K562 (cell line): Measurements from ENCODE around the gene NPC1. TPM values are rescaled to one million over a fixed set of nuclear protein-coding genes. Genes with fewer than 3 reads are reported as not detected.

Experiments used
- ATAC-seq: fragments of 200-7000 bp; cut with Tn5 transposase; 3 replicates; pipeline ENCODE4 v1.9.1; 2020; ENCODE audit warnings: moderate library complexity
- BruUV-seq: library from RNA; stranded (reverse); fragments of 400-500 nt; replicated peaks from 2 replicates; lab custom pipeline; 2021; lab: Mats Ljungman, UMichigan
- CTCF ChIA-PET: fragments of 300-600 bp; formaldehyde crosslinking; extraction: SDS; loops from one replicate; lab custom pipeline; 2021; ENCODE audit warnings: low intra/inter-chr PET ratio; lab: Yijun Ruan, JAX
- POLR2A ChIA-PET: fragments of 300-600, 350-650 bp; sonication (Branson Sonifier 250); formaldehyde crosslinking; extraction: SDS; loops from one replicate; lab custom pipeline; 2021; ENCODE audit warnings: antibody characterized with exemption, inconsistent platforms; lab: Yijun Ruan, JAX
- DNase-seq, 4 experiments: peaks; one replicate each; pipeline versions ENCODE4 v3.0.0 to v3.0.0-alpha.2; 2011 to 2018; ENCODE audit warnings: low spot score in 3 of 4, mixed read lengths in 3 of 4; ENCODE audit errors: extremely low read depth in 1 of 4
- FAIRE-seq: peaks from 2 replicates; lab custom pipeline; 2011; peaks lifted over from hg19 to GRCh38; lab: Jason Lieb, UNC
- H2AFZ ChIP-seq: 2 replicates; pipeline ENCODE4 v1.6.0; 2011; ENCODE audit warnings: low read depth, low read length, control low read depth, inconsistent platforms
- H3K27ac ChIP-seq: fragments of 200-600 bp; 3 replicates; pipeline ENCODE4 v1.8.0; 2011; ENCODE audit warnings: low read depth, mild to moderate bottlenecking, control low read depth, inconsistent platforms, low read length, moderate library complexity, mixed read lengths; ENCODE audit errors: extremely low read depth
- H3K27me3 ChIP-seq, 2 experiments: fragments of 300-600 bp in 1 of 2; 2 replicates in 1 of 2; 3 replicates in 1 of 2; pipeline versions ENCODE4 v1.6.0 to v1.8.0; 2011; ENCODE audit warnings: inconsistent platforms in 2 of 2, low read length in 2 of 2, mild to moderate bottlenecking in 1 of 2, mixed read lengths in 1 of 2, moderate library complexity in 1 of 2; ENCODE audit not compliant: control insufficient read depth in 2 of 2, insufficient read depth in 2 of 2
- H3K36me3 ChIP-seq: fragments of 300-600 bp; 3 replicates; pipeline ENCODE4 v1.8.0; 2011; ENCODE audit warnings: mild to moderate bottlenecking, low read length, inconsistent platforms; ENCODE audit not compliant: control insufficient read depth, insufficient read depth
- H3K4me1 ChIP-seq, 2 experiments: fragments of 200-600 bp in 1 of 2; replicated peaks in 1 of 2; 2 replicates in 1 of 2; 3 replicates in 1 of 2; pipeline versions ENCODE4 v1.5.1 to v1.8.0; 2011; ENCODE audit warnings: inconsistent platforms in 2 of 2, low read length in 2 of 2, mild to moderate bottlenecking in 1 of 2, mixed read lengths in 1 of 2, moderate library complexity in 1 of 2; ENCODE audit not compliant: control insufficient read depth in 2 of 2, insufficient read depth in 2 of 2
- H3K4me2 ChIP-seq: 2 replicates; pipeline ENCODE4 v1.6.1; 2011; ENCODE audit warnings: low read length, control low read depth, inconsistent platforms, mixed read lengths; ENCODE audit not compliant: insufficient read depth
- H3K4me3 ChIP-seq: fragments of 200-600 bp; sonication (generic), shearing (Covaris generic); 2 replicates; pipeline ENCODE4 v1.5.1; 2016; ENCODE audit warnings: control low read depth, inconsistent platforms
- H3K79me2 ChIP-seq: fragments of 200-600 bp; 3 replicates; pipeline ENCODE4 v1.8.0; 2011; ENCODE audit warnings: low read length, inconsistent platforms; ENCODE audit not compliant: control insufficient read depth, insufficient read depth
- H3K9ac ChIP-seq, 2 experiments: 2 replicates each; pipeline versions ENCODE4 v1.6.0 to v1.6.1; 2011; ENCODE audit warnings: low read depth in 2 of 2, low read length in 2 of 2, control low read depth in 1 of 2, inconsistent platforms in 1 of 2, mild to moderate bottlenecking in 1 of 2, mixed read lengths in 1 of 2; ENCODE audit not compliant: insufficient read depth in 1 of 2
- H3K9me1 ChIP-seq: one replicate; pipeline ENCODE4 v1.6.0; 2011; ENCODE audit warnings: inconsistent platforms, mild to moderate bottlenecking, low read length, moderate library complexity; ENCODE audit not compliant: control insufficient read depth, insufficient read depth
- H3K9me3 ChIP-seq: replicated peaks from 2 replicates; pipeline ENCODE4 v1.5.1; 2011; ENCODE audit warnings: low read depth, low read length, inconsistent platforms; ENCODE audit not compliant: control insufficient read depth, insufficient read depth
- H4K20me1 ChIP-seq: replicated peaks from 2 replicates; pipeline ENCODE4 v1.6.1; 2011; ENCODE audit warnings: low read length, inconsistent platforms, mixed read lengths; ENCODE audit not compliant: control insufficient read depth, insufficient read depth
- BCOR ChIP-seq: fragments of 450-650 bp; IDR thresholded peaks from 2 replicates; pipeline ENCODE4 v1.6.1; 2016
- ETV5 ChIP-seq: sonication (generic); formaldehyde crosslinking; IDR thresholded peaks from 2 replicates; pipeline ENCODE4 v1.4.0; 2020; ENCODE audit warnings: low read depth, mild to moderate bottlenecking, missing genetic modification reagents
- FIP1L1 ChIP-seq: fragments of 200-400 bp; formaldehyde crosslinking; IDR thresholded peaks from 2 replicates; pipeline ENCODE4 v1.6.1; 2018; ENCODE audit warnings: mild to moderate bottlenecking, low read depth, low read length; ENCODE audit not compliant: poor library complexity, severe bottlenecking
- HDAC1 ChIP-seq, 2 experiments: fragments of 450-650 bp; IDR thresholded peaks; 2 replicates each; pipeline ENCODE4 v1.6.1; 2016 to 2017; ENCODE audit warnings: inconsistent platforms in 1 of 2, mild to moderate bottlenecking in 1 of 2, moderate library complexity in 1 of 2
- MIER1 ChIP-seq: fragments of 450-650 bp; IDR thresholded peaks from 2 replicates; pipeline ENCODE4 v1.6.1; 2016; ENCODE audit warnings: antibody characterized with exemption, mild to moderate bottlenecking, low read depth
- NKRF ChIP-seq: fragments of 450-650 bp; IDR thresholded peaks from 2 replicates; pipeline ENCODE4 v1.6.1; 2016; ENCODE audit warnings: borderline replicate concordance
- SAFB2 ChIP-seq: fragments of 200-400 bp; formaldehyde crosslinking; IDR thresholded peaks from 2 replicates; pipeline ENCODE4 v1.6.1; 2018; ENCODE audit warnings: borderline replicate concordance, low read length, low read depth, moderate library complexity; ENCODE audit not compliant: severe bottlenecking
- SETDB1 ChIP-seq: IDR thresholded peaks from one replicate; pipeline ENCODE4 v1.6.1; 2012; ENCODE audit warnings: low read length, control low read depth, inconsistent platforms
- XRCC4 ChIP-seq: IDR thresholded peaks from one replicate; pipeline ENCODE4 v1.6.1; 2011; ENCODE audit not compliant: insufficient read depth, insufficient read length; ENCODE audit errors: extremely low read depth
- ZNF282 ChIP-seq: sonication (generic); formaldehyde crosslinking; IDR thresholded peaks from 2 replicates; pipeline ENCODE4 v1.8.1; 2023; ENCODE audit warnings: missing genetic modification reagents
- WGBS: fragments of 100-300 bp; shearing (Covaris generic); methylation state at CpG from one replicate; pipeline ENCODE4 v1.1.6; 2016; ENCODE audit warnings: low coverage, mixed read lengths; ENCODE audit not compliant: insufficient coverage; ENCODE audit errors: missing lambda C conversion rate; 5-methylcytosine and 5-hydroxymethylcytosine counted together
- in situ Hi-C: fragments of 300-500 bp; cut with MboI; formaldehyde crosslinking; loops from 4 replicates; pipeline ENCODE4 v1.15.0; 2018; ENCODE audit warnings: inconsistent platforms, mixed read lengths
- intact Hi-C: fragments of 100-400 bp; cut with micrococcal nuclease; formaldehyde crosslinking; loops from 2 replicates; pipeline ENCODE4 v1.14.2; 2022
- polyA plus RNA-seq, 8 experiments: library from polyadenylated mRNA; depleted of rRNA in 4 of 8; stranded (reverse) in 5 of 8; unstranded in 3 of 8; fragments of >200 nt; fragmentation: Nextera tagmentation in 2 of 8; fragmentation: Illumina TruSeq in 1 of 8; extraction: Ambion mirVana in 2 of 8; extraction: Trizol in 1 of 8; gene quantifications; 2 replicates each; pipeline versions ENCODE4 v1.2.1 to v1.2.3, GENCODE V29; 2011 to 2014; ENCODE audit warnings: inconsistent platforms in 1 of 8, missing spikeins in 1 of 8
- total RNA-seq, 7 experiments: library from RNA; depleted of rRNA in 6 of 7; stranded (reverse); fragments of >200 nt in 6 of 7; fragmentation: Illumina TruSeq in 2 of 7; extraction: Trizol in 2 of 7; gene quantifications; 2 replicates each; pipeline versions ENCODE4 v1.2.1 to v1.2.3, GENCODE V29; 2011 to 2021; ENCODE audit warnings: low replicate concordance in 1 of 7

Gene NPC1
- total and polyA plus RNA-seq, 9 of the 15 experiments (the other 6 are each of a cell fraction or from before 2014, with no cell fraction given) = 17.1 to 45.9 (median 27.6) TPM

DNA sequence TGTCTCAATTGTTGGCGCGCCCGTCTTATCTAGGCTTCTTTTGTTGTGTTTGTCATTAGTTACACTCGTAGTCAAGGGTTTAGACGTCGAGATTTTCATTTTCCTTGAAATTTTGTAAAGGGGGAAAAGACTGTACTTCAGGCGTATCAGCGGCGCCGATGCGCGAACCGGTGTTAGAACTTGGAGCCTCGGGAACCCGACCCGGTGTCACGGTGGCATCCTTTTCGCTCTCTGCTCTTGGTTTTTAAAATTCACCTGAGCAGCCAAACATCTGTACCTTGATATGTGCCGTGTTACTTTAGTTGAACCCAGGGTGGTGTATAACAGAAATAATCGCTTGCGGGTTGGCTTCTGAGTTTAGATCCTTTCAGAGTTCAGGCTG, 82.4 kb downstream of the NPC1 start:
- Histone ChIP-seq H3K4me3 (peak overlapping the region; percentile 84), H3K36me3 (peaks cover 33% of the 10 kb centered on the region), H3K9ac (peak overlapping the region; percentile 84 to 92), H3K9me3 (no peaks in the 10 kb centered on the region), H3K79me2 (peaks cover 18% of the 10 kb centered on the region), H3K27me3 (no peaks in the 10 kb centered on the region), H3K4me2 (peak overlapping the region; percentile 89), H3K27ac (peak overlapping the region; percentile 70), H4K20me1 (0 out of 2 replicates have a peak, but pooled peaks cover 3% of the 10 kb centered on the region), H2AFZ (peak overlapping the region; percentile 84), H3K4me1 (peaks cover 20 to 21% of the 10 kb centered on the region in 2 experiments; a peak in 4 of 5 replicates), H3K9me1 (peaks cover 3% of the 10 kb centered on the region)
- FAIRE-seq = no peak
- ATAC-seq = no peak
- POLR2A ChIA-PET = interaction anchor here (0.6 to 1.6 kb wide), 2 partner anchors 12 to 138 kb away, joined by 3 to 5 read pairs; no protein-coding TSS in a partner anchor
- intact Hi-C loops (loop anchor here (1.0 to 10.0 kb wide), 6 partner anchors 206 to 707 kb away; partner anchors contain the start of gene CABLES1), in situ Hi-C loops (loop anchor here (10.0 kb wide), 1 partner anchor 211 kb away; no protein-coding TSS in a partner anchor)
- CTCF ChIA-PET = no interaction called here
- WGBS = 2% methylated on average over 21 of the region's 21 CpGs
- DNase-seq = no peak
- BruUV-seq = no TSS peak
- TF ChIP-seq SAFB2 = no peak
- TF ChIP-seq BCOR = 0 out of 2 replicates have a peak, but pooled peaks have one; percentile 9
- 0 out of 2 replicates have a peak, but pooled peaks have one; percentile 41 for TF ChIP-seq MIER1
- peak in 1 of 2 experiments; percentile 22; a peak in 1 of 4 replicates for TF ChIP-seq HDAC1 (IDR thresholded peaks at IDR 0.05)
- TF ChIP-seq ZNF282 = 0 out of 2 replicates have a peak, but pooled peaks have one; percentile 2
- TF ChIP-seq SETDB1 = no peak
- no peak for TF ChIP-seq FIP1L1
- TF ChIP-seq ETV5 (CRISPR knock-in tag) = 0 out of 2 replicates have a peak, but pooled peaks have one; percentile 12
- no peak for TF ChIP-seq XRCC4
- 0 out of 2 replicates have a peak, but pooled peaks have one; percentile 33 for TF ChIP-seq NKRF
